Measurements from ENCODE around the gene DPP8.
"Not testable (repeated sequence)": the region's sequence is repeated elsewhere in the genome, so short reads cannot be mapped to it uniquely, and the experiment has no call there.

The DPP8 gene

GRCh38 chr15:65398486-65398885, 119.0 kb downstream of the DPP8 start:
- not testable (repeated sequence) for H3K14ac ChIP-seq (ENCODE audit: low read length in 2 of 2); H2AK5ac ChIP-seq (ENCODE audit: low read length, severe bottlenecking); H3K4me2 ChIP-seq (ENCODE audit: low read length, poor library complexity, severe bottlenecking); H2BK15ac ChIP-seq (ENCODE audit: low read depth, poor library complexity, severe bottlenecking); H2BK120ac ChIP-seq (ENCODE audit: low read depth, low read length); H3K18ac ChIP-seq (ENCODE audit: low read depth in 1 of 2, low read length in 2 of 2); H3K9me3 ChIP-seq (ENCODE audit: control insufficient read depth, low read length); H2AFZ ChIP-seq (ENCODE audit: low read depth, low read length); H4K91ac ChIP-seq (ENCODE audit: low read length); DNase-seq; H3K4me3 ChIP-seq (ENCODE audit: insufficient read depth in 1 of 2, low read depth in 1 of 2, low read length in 2 of 2); H3K23ac ChIP-seq (ENCODE audit: low read length in 2 of 2); H3K79me1 ChIP-seq (replicated peaks; ENCODE audit: low read length, poor library complexity, severe bottlenecking); H3K9ac ChIP-seq (ENCODE audit: low read length); H3K4ac ChIP-seq (ENCODE audit: low read depth in 1 of 2, low read length in 2 of 2); H2BK12ac ChIP-seq (ENCODE audit: low read length in 2 of 2); H4K8ac ChIP-seq (ENCODE audit: low read length); H2BK5ac ChIP-seq (ENCODE audit: low read depth, low read length, poor library complexity, severe bottlenecking); H3K27ac ChIP-seq (ENCODE audit: low read length, poor library complexity, severe bottlenecking)
- peaks cover 11% of the 10 kb centered on the region for H3K4me1 ChIP-seq (ENCODE audit: control insufficient read depth, insufficient read depth, low read depth, low read length)
- H3K27me3 ChIP-seq (ENCODE audit: control insufficient read depth in 1 of 2, insufficient read depth in 1 of 2, low read length in 2 of 2), result peaks cover 0 to 35% of the 10 kb centered on the region in 2 experiments
- peaks cover 0 to 61% of the 10 kb centered on the region in 2 experiments for H3K36me3 ChIP-seq (ENCODE audit: control insufficient read depth in 1 of 2, insufficient read depth in 2 of 2, low read depth in 1 of 2, low read length in 2 of 2)
- 88% methylated on average over 9 of the region's 16 CpGs for WGBS

- Histone ChIP-seq H3K14ac (ENCODE audit: low read length in 2 of 2) (no peak overlapping the region), H2BK5ac (ENCODE audit: low read depth, low read length, poor library complexity, severe bottlenecking) (no peak overlapping the region), H3K4me2 (ENCODE audit: low read length, poor library complexity, severe bottlenecking) (no peak overlapping the region), H3K79me1 (replicated peaks; ENCODE audit: low read length, poor library complexity, severe bottlenecking) (peaks cover 10% of the 10 kb centered on the region), H2BK15ac (ENCODE audit: low read depth, poor library complexity, severe bottlenecking) (no peak overlapping the region), H3K4me1 (ENCODE audit: control insufficient read depth, insufficient read depth, low read depth, low read length) (peaks cover 11% of the 10 kb centered on the region), H3K4ac (ENCODE audit: low read depth in 1 of 2, low read length in 2 of 2) (no peak overlapping the region), H3K4me3 (ENCODE audit: insufficient read depth in 1 of 2, low read depth in 1 of 2, low read length in 2 of 2) (no peak overlapping the region), H3K27me3 (ENCODE audit: control insufficient read depth in 1 of 2, insufficient read depth in 1 of 2, low read length in 2 of 2) (peaks cover 0 to 39% of the 10 kb centered on the region in 2 experiments), H3K18ac (ENCODE audit: low read depth in 1 of 2, low read length in 2 of 2) (no peak overlapping the region), H3K36me3 (ENCODE audit: control insufficient read depth in 1 of 2, insufficient read depth in 2 of 2, low read depth in 1 of 2, low read length in 2 of 2) (peaks cover 0 to 69% of the 10 kb centered on the region in 2 experiments), H2AK5ac (ENCODE audit: low read length, severe bottlenecking) (no peak overlapping the region), H4K91ac (ENCODE audit: low read length) (no peak overlapping the region), H4K8ac (ENCODE audit: low read length) (no peak overlapping the region), H3K9ac (ENCODE audit: low read length) (no peak overlapping the region), H2AFZ (ENCODE audit: low read depth, low read length) (no peak overlapping the region), H3K23ac (ENCODE audit: low read length in 2 of 2) (no peak overlapping the region), H3K27ac (ENCODE audit: low read length, poor library complexity, severe bottlenecking) (no peak overlapping the region), H2BK12ac (ENCODE audit: low read length in 2 of 2) (no peak overlapping the region), H2BK120ac (ENCODE audit: low read depth, low read length) (no peak overlapping the region), H3K9me3 (ENCODE audit: control insufficient read depth, low read length) (no peaks in the 10 kb centered on the region)
- DNase-seq, result no peak
- 46% methylated on average over 10 of the region's 10 CpGs for WGBS
Measured at GRCh38 chr15:65396965-65397317, 120.5 kb downstream of the DPP8 start.

- H2BK5ac ChIP-seq (ENCODE audit: low read depth, low read length, poor library complexity, severe bottlenecking), result no peak overlapping the region
- H3K4me3 ChIP-seq (ENCODE audit: insufficient read depth in 1 of 2, low read depth in 1 of 2, low read length in 2 of 2), result no peak overlapping the region
- H3K9me3 ChIP-seq (ENCODE audit: control insufficient read depth, low read length), result no peaks in the 10 kb centered on the region
- peaks cover 0 to 70% of the 10 kb centered on the region in 2 experiments for H3K36me3 ChIP-seq (ENCODE audit: control insufficient read depth in 1 of 2, insufficient read depth in 2 of 2, low read depth in 1 of 2, low read length in 2 of 2)
- no peak overlapping the region for H2AFZ ChIP-seq (ENCODE audit: low read depth, low read length)
- no peak overlapping the region for H2BK12ac ChIP-seq (ENCODE audit: low read length in 2 of 2)
- no peak overlapping the region for H3K23ac ChIP-seq (ENCODE audit: low read length in 2 of 2)
- H3K27me3 ChIP-seq (ENCODE audit: control insufficient read depth in 1 of 2, insufficient read depth in 1 of 2, low read length in 2 of 2), result peaks cover 0 to 39% of the 10 kb centered on the region in 2 experiments
- H4K8ac ChIP-seq (ENCODE audit: low read length), result no peak overlapping the region
- DNase-seq, result no peak
- H3K4ac ChIP-seq (ENCODE audit: low read depth in 1 of 2, low read length in 2 of 2), result no peak overlapping the region
- H3K14ac ChIP-seq (ENCODE audit: low read length in 2 of 2), result no peak overlapping the region
- H2AK5ac ChIP-seq (ENCODE audit: low read length, severe bottlenecking), result no peak overlapping the region
- H4K91ac ChIP-seq (ENCODE audit: low read length), result no peak overlapping the region
- no peak overlapping the region for H3K9ac ChIP-seq (ENCODE audit: low read length)
- H2BK120ac ChIP-seq (ENCODE audit: low read depth, low read length), result no peak overlapping the region
- H3K79me1 ChIP-seq (replicated peaks; ENCODE audit: low read length, poor library complexity, severe bottlenecking), result peaks cover 9% of the 10 kb centered on the region
- H3K4me1 ChIP-seq (ENCODE audit: control insufficient read depth, insufficient read depth, low read depth, low read length), result peaks cover 8% of the 10 kb centered on the region
- no peak overlapping the region for H3K18ac ChIP-seq (ENCODE audit: low read depth in 1 of 2, low read length in 2 of 2)
- WGBS, result 53% methylated on average over 34 of the region's 34 CpGs
- H3K4me2 ChIP-seq (ENCODE audit: low read length, poor library complexity, severe bottlenecking), result no peak overlapping the region
- H3K27ac ChIP-seq (ENCODE audit: low read length, poor library complexity, severe bottlenecking), result no peak overlapping the region
- H2BK15ac ChIP-seq (ENCODE audit: low read depth, poor library complexity, severe bottlenecking), result no peak overlapping the region
Measured at GRCh38 chr15:65396283-65396964, 121.1 kb downstream of the DPP8 start.

- peak overlapping the region in 1 of 2 experiments; percentile 16 for H3K23ac ChIP-seq (ENCODE audit: low read length in 2 of 2)
- H2AFZ ChIP-seq (ENCODE audit: low read depth, low read length), result no peak overlapping the region
- no peak overlapping the region for H2BK120ac ChIP-seq (ENCODE audit: low read depth, low read length)
- H3K79me1 ChIP-seq (replicated peaks; ENCODE audit: low read length, poor library complexity, severe bottlenecking), result peaks cover 9% of the 10 kb centered on the region
- no peak overlapping the region for H2BK15ac ChIP-seq (ENCODE audit: low read depth, poor library complexity, severe bottlenecking)
- H3K4me2 ChIP-seq (ENCODE audit: low read length, poor library complexity, severe bottlenecking), result no peak overlapping the region
- no peak for DNase-seq
- no peak overlapping the region for H3K9ac ChIP-seq (ENCODE audit: low read length)
- H3K27me3 ChIP-seq (ENCODE audit: control insufficient read depth in 1 of 2, insufficient read depth in 1 of 2, low read length in 2 of 2), result peaks cover 0 to 39% of the 10 kb centered on the region in 2 experiments
- 44% methylated on average over 56 of the region's 72 CpGs for WGBS
- no peak overlapping the region for H3K27ac ChIP-seq (ENCODE audit: low read length, poor library complexity, severe bottlenecking)
- H3K18ac ChIP-seq (ENCODE audit: low read depth in 1 of 2, low read length in 2 of 2), result no peak overlapping the region
- H2BK5ac ChIP-seq (ENCODE audit: low read depth, low read length, poor library complexity, severe bottlenecking), result no peak overlapping the region
- no peak overlapping the region for H4K8ac ChIP-seq (ENCODE audit: low read length)
- peaks cover 5% of the 10 kb centered on the region for H3K4me1 ChIP-seq (ENCODE audit: control insufficient read depth, insufficient read depth, low read depth, low read length)
- H2BK12ac ChIP-seq (ENCODE audit: low read length in 2 of 2), result no peak overlapping the region
- H2AK5ac ChIP-seq (ENCODE audit: low read length, severe bottlenecking), result no peak overlapping the region
- no peaks in the 10 kb centered on the region for H3K9me3 ChIP-seq (ENCODE audit: control insufficient read depth, low read length)
- no peak overlapping the region for H3K4ac ChIP-seq (ENCODE audit: low read depth in 1 of 2, low read length in 2 of 2)
- no peak overlapping the region for H4K91ac ChIP-seq (ENCODE audit: low read length)
- H3K4me3 ChIP-seq (ENCODE audit: insufficient read depth in 1 of 2, low read depth in 1 of 2, low read length in 2 of 2), result peak overlapping the region in 1 of 2 experiments; percentile 3
- peaks cover 0 to 74% of the 10 kb centered on the region in 2 experiments for H3K36me3 ChIP-seq (ENCODE audit: control insufficient read depth in 1 of 2, insufficient read depth in 2 of 2, low read depth in 1 of 2, low read length in 2 of 2)
- peak overlapping the region in 1 of 2 experiments; percentile 48 for H3K14ac ChIP-seq (ENCODE audit: low read length in 2 of 2)
Measured at GRCh38 chr15:65395567-65396202, 121.8 kb downstream of the DPP8 start.

All from mesenchymal stem cell (in vitro differentiated cells and primary cell).